Measurements from ENCODE around the gene CARD11.
"Not testable (repeated sequence)": the region's sequence is repeated elsewhere in the genome, so short reads cannot be mapped to it uniquely, and the experiment has no call there.

CARD11 gene

GRCh38 chr7:2965301-2965700 is 78.4 kb downstream of the CARD11 start:
- no peak for DNase-seq (ENCODE audit: low read depth)
- no peak overlapping the region for H3K4me3 ChIP-seq (ENCODE audit: low read depth, low read length)
- TF ChIP-seq CTCF (IDR thresholded peaks at IDR 0.05; ENCODE audit: low read depth, low read length, missing control alignments), result no peak

GRCh38 chr7:2964208-2964607 is 79.5 kb downstream of the CARD11 start:
- no peak overlapping the region for H3K4me3 ChIP-seq (ENCODE audit: low read depth, low read length)
- TF ChIP-seq CTCF (IDR thresholded peaks at IDR 0.05; ENCODE audit: low read depth, low read length, missing control alignments), result no peak

GRCh38 chr7:2962865-2963264 is 80.8 kb downstream of the CARD11 start:
- H3K4me3 ChIP-seq (ENCODE audit: low read depth, low read length), result no peak overlapping the region
- no peak for TF ChIP-seq CTCF (IDR thresholded peaks at IDR 0.05; ENCODE audit: low read depth, low read length, missing control alignments)
- no peak for DNase-seq (ENCODE audit: low read depth)

More at GRCh38 chr7:2964208-2964607, 79.5 kb downstream of the CARD11 start:
- no peak for DNase-seq (ENCODE audit: low read depth)

- no peak for TF ChIP-seq CTCF (IDR thresholded peaks at IDR 0.05; ENCODE audit: low read depth, low read length, missing control alignments)
- H3K4me3 ChIP-seq (ENCODE audit: low read depth, low read length), result no peak overlapping the region
- no peak for DNase-seq (ENCODE audit: low read depth)
Measured at GRCh38 chr7:2959828-2960599, 83.7 kb downstream of the CARD11 start.

GRCh38 chr7:2959103-2959680 is 84.5 kb downstream of the CARD11 start:
- DNase-seq (ENCODE audit: low read depth), result no peak
- TF ChIP-seq CTCF (IDR thresholded peaks at IDR 0.05; ENCODE audit: low read depth, low read length, missing control alignments), result no peak

GRCh38 chr7:2958416-2959102 is 85.1 kb downstream of the CARD11 start:
- TF ChIP-seq CTCF (IDR thresholded peaks at IDR 0.05; ENCODE audit: low read depth, low read length, missing control alignments), result no peak
- no peak overlapping the region for H3K4me3 ChIP-seq (ENCODE audit: low read depth, low read length)
- DNase-seq (ENCODE audit: low read depth), result no peak

More at GRCh38 chr7:2959103-2959680, 84.5 kb downstream of the CARD11 start:
- H3K4me3 ChIP-seq (ENCODE audit: low read depth, low read length), result no peak overlapping the region

GRCh38 chr7:2957369-2957727 is 86.3 kb downstream of the CARD11 start:
- DNase-seq (ENCODE audit: low read depth); H3K4me3 ChIP-seq (ENCODE audit: low read depth, low read length): not testable (repeated sequence)

Data from GM12864 (cell line).